ENCODE data around the gene CCNB3.
"Not testable (repeated sequence)": the region's sequence is repeated elsewhere in the genome, so short reads cannot be mapped to it uniquely, and the experiment has no call there.

The CCNB3 gene

GRCh38 chrX:50204364-50204899, at the start of gene CCNB3:
CCNB3 (plus strand) TSS chrX:50204765; CDS start chrX:50285164, 80,399 bp downstream.
- DNase-seq = peak; percentile 45

GRCh38 chrX:50157545-50158135, 46.9 kb upstream of the CCNB3 start:
- DNase-seq = no peak

GRCh38 chrX:50158593-50158992, 46.0 kb upstream of the CCNB3 start:
- no peak for DNase-seq

- DNase-seq = no peak
These were observed 43.4 kb upstream of the CCNB3 start for GRCh38 chrX:50161127-50161526.

GRCh38 chrX:50165727-50166126, 38.8 kb upstream of the CCNB3 start:
- no peak for DNase-seq

GRCh38 chrX:50167366-50167765, 37.2 kb upstream of the CCNB3 start:
- DNase-seq = peak; percentile 18

- DNase-seq = no peak
These were observed 36.3 kb upstream of the CCNB3 start for GRCh38 chrX:50168241-50168687.

GRCh38 chrX:50169717-50170116, 34.8 kb upstream of the CCNB3 start:
- no peak for DNase-seq

GRCh38 chrX:50180073-50180940, 24.3 kb upstream of the CCNB3 start:
- DNase-seq = no peak

- DNase-seq = no peak
These were observed 20.7 kb upstream of the CCNB3 start for GRCh38 chrX:50183891-50184290.

- no peak for DNase-seq
These were observed 15.5 kb upstream of the CCNB3 start for GRCh38 chrX:50188859-50189600.

- no peak for DNase-seq
These were observed 6.2 kb upstream of the CCNB3 start for GRCh38 chrX:50198348-50198747.

- no peak for DNase-seq
These were observed 3.7 kb upstream of the CCNB3 start, which contains the start of gene AKAP4 for GRCh38 chrX:50200907-50201306. AKAP4 (minus strand) TSS chrX:50201007; CDS start chrX:50200889, 118 bp downstream.

- DNase-seq = no peak
These were observed 2.0 kb upstream of the CCNB3 start for GRCh38 chrX:50202539-50202938.

GRCh38 chrX:50206753-50207152, 2.2 kb downstream of the CCNB3 start:
- DNase-seq = no peak

- no peak for DNase-seq
These were observed 6.9 kb downstream of the CCNB3 start for GRCh38 chrX:50211510-50211909.

GRCh38 chrX:50281253-50281652, 76.7 kb downstream of the CCNB3 start:
- DNase-seq = no peak

GRCh38 chrX:50327235-50327634, 122.7 kb downstream of the CCNB3 start:
- peak; percentile 33 for DNase-seq

GRCh38 chrX:50332668-50333067, 128.1 kb downstream of the CCNB3 start:
- not testable (repeated sequence) for DNase-seq

GRCh38 chrX:50333308-50333707, 128.7 kb downstream of the CCNB3 start:
- DNase-seq = peak; percentile 50

GRCh38 chrX:50343917-50344316, 139.4 kb downstream of the CCNB3 start:
- no peak for DNase-seq

- no peak for DNase-seq
These were observed 168.4 kb downstream of the CCNB3 start for GRCh38 chrX:50372966-50373365.

Data from NCI-H2029 treated with DMSO at 0.1 percent for 48 hours (cell line).